Measurements from ENCODE around the gene PLS3.
A peak's percentile ranks its signal among the peaks of the same experiment; 100 is the strongest.
"Not testable (repeated sequence)": the region's sequence is repeated elsewhere in the genome, so short reads cannot be mapped to it uniquely, and the experiment has no call there.

PLS3 gene

GRCh38 chrX:115560978-115561604 is at the start of gene PLS3:
Gene PLS3, plus strand, starts transcription at chrX:115561174. Its CDS starts 49,077 bp downstream, at chrX:115610251.
- DNase-seq (ENCODE audit: low spot score) = peak; percentile 77

GRCh38 chrX:115518113-115518512 is 42.9 kb upstream of the PLS3 start:
- no peak for DNase-seq (ENCODE audit: low spot score)

- no peak for DNase-seq (ENCODE audit: low spot score)
Observed at GRCh38 chrX:115521741-115522140, 39.2 kb upstream of the PLS3 start.

- no peak for DNase-seq (ENCODE audit: low spot score)
Observed at GRCh38 chrX:115522952-115523351, 38.0 kb upstream of the PLS3 start.

GRCh38 chrX:115525486-115525885 is 35.5 kb upstream of the PLS3 start:
- no peak for DNase-seq (ENCODE audit: low spot score)

- DNase-seq (ENCODE audit: low spot score) = no peak
Observed at GRCh38 chrX:115531818-115532403, 29.1 kb upstream of the PLS3 start.

- no peak for DNase-seq (ENCODE audit: low spot score)
Observed at GRCh38 chrX:115533485-115533884, 27.5 kb upstream of the PLS3 start.

- DNase-seq (ENCODE audit: low spot score) = no peak
Observed at GRCh38 chrX:115534383-115534782, 26.6 kb upstream of the PLS3 start.

GRCh38 chrX:115535421-115535820 is 25.6 kb upstream of the PLS3 start:
- DNase-seq (ENCODE audit: low spot score) = no peak

GRCh38 chrX:115535844-115536243 is 25.1 kb upstream of the PLS3 start:
- DNase-seq (ENCODE audit: low spot score) = no peak

GRCh38 chrX:115539841-115540240 is 21.1 kb upstream of the PLS3 start:
- no peak for DNase-seq (ENCODE audit: low spot score)

GRCh38 chrX:115541045-115541444 is 19.9 kb upstream of the PLS3 start:
- not testable (repeated sequence) for DNase-seq (ENCODE audit: low spot score)

- no peak for DNase-seq (ENCODE audit: low spot score)
Observed at GRCh38 chrX:115547448-115547847, 13.5 kb upstream of the PLS3 start.

GRCh38 chrX:115549008-115549407 is 12.0 kb upstream of the PLS3 start:
- DNase-seq (ENCODE audit: low spot score) = no peak

GRCh38 chrX:115553171-115553570 is 7.8 kb upstream of the PLS3 start:
- no peak for DNase-seq (ENCODE audit: low spot score)

- peak; percentile 32 for DNase-seq (ENCODE audit: low spot score)
Observed at GRCh38 chrX:115559672-115560071, 1.3 kb upstream of the PLS3 start.

- peak; percentile 64 for DNase-seq (ENCODE audit: low spot score)
Observed at GRCh38 chrX:115560211-115560977, 580 bp upstream of the PLS3 start.

GRCh38 chrX:115561605-115562479 is 868 bp downstream of the PLS3 start:
- peak; percentile 62 for DNase-seq (ENCODE audit: low spot score)

- peak; percentile 54 for DNase-seq (ENCODE audit: low spot score)
Observed at GRCh38 chrX:115562480-115562847, 1.5 kb downstream of the PLS3 start.

GRCh38 chrX:115563633-115564162 is 2.7 kb downstream of the PLS3 start:
- peak; percentile 3 for DNase-seq (ENCODE audit: low spot score)

- DNase-seq (ENCODE audit: low spot score) = no peak
Observed at GRCh38 chrX:115564243-115564642, 3.3 kb downstream of the PLS3 start.

- DNase-seq (ENCODE audit: low spot score) = no peak
Observed at GRCh38 chrX:115565888-115566287, 4.9 kb downstream of the PLS3 start.

Data from SW480 (cell line).